Measurements from ENCODE around the gene NPR1. TPM values are rescaled to one million over a fixed set of nuclear protein-coding genes. Genes with fewer than 3 reads are reported as not detected.
A peak's percentile ranks its signal among the peaks of the same experiment; 100 is the strongest.
"Not testable (repeated sequence)": the region's sequence is repeated elsewhere in the genome, so short reads cannot be mapped to it uniquely, and the experiment has no call there.

Gene NPR1
- polyA plus RNA-seq, 1 donor = 61.2 TPM

- DNase-seq = no peak
These were observed 38.8 kb downstream of the NPR1 start for GRCh38 chr1:153717330-153717729.

- DNase-seq = no peak
These were observed 45.2 kb downstream of the NPR1 start for GRCh38 chr1:153723687-153724086.

- DNase-seq = not testable (repeated sequence)
These were observed 46.1 kb downstream of the NPR1 start for GRCh38 chr1:153724634-153725033.

GRCh38 chr1:153727463-153728304 lies 49.2 kb downstream of the NPR1 start, which contains the start of gene INTS3:
INTS3 (plus strand) TSS chr1:153728050; CDS start chr1:153728635, 585 bp downstream.
- peak; percentile 100 for DNase-seq

GRCh38 chr1:153728305-153729066 lies 50.0 kb downstream of the NPR1 start:
- DNase-seq = peak; percentile 35

GRCh38 chr1:153730468-153730988 lies 52.0 kb downstream of the NPR1 start:
- no peak for DNase-seq

- DNase-seq = no peak
These were observed 55.5 kb downstream of the NPR1 start for GRCh38 chr1:153733970-153734369.

GRCh38 chr1:153734396-153735089 lies 56.1 kb downstream of the NPR1 start:
- no peak for DNase-seq

GRCh38 chr1:153735090-153735420 lies 56.6 kb downstream of the NPR1 start:
- no peak for DNase-seq

- DNase-seq = peak; percentile 62
These were observed 63.5 kb downstream of the NPR1 start for GRCh38 chr1:153741986-153742385.

GRCh38 chr1:153742411-153743142 lies 64.1 kb downstream of the NPR1 start:
- peak; percentile 53 for DNase-seq

Other genes starting within 250 kb of the NPR1 start
- 0.43 TPM for gene S100A7, start 218.0 kb upstream of the NPR1 start, polyA plus RNA-seq (ENCODE audit: insufficient read length)
- 182 TPM for gene S100A6, start 142.7 kb upstream of the NPR1 start, polyA plus RNA-seq (ENCODE audit: insufficient read length)
- gene S100A5, start 137.8 kb upstream of the NPR1 start, polyA plus RNA-seq (ENCODE audit: insufficient read length) = 1.3 TPM
- gene S100A4, start 132.9 kb upstream of the NPR1 start, polyA plus RNA-seq (ENCODE audit: insufficient read length) = 29.0 TPM
- 0.25 TPM for gene S100A3, start 129.4 kb upstream of the NPR1 start, polyA plus RNA-seq (ENCODE audit: insufficient read length)
- gene S100A2, start 112.8 kb upstream of the NPR1 start, polyA plus RNA-seq (ENCODE audit: insufficient read length) = 3.9 TPM
- gene S100A16, start 65.6 kb upstream of the NPR1 start, polyA plus RNA-seq (ENCODE audit: insufficient read length) = 87.2 TPM
- gene S100A14, start 62.4 kb upstream of the NPR1 start, polyA plus RNA-seq (ENCODE audit: insufficient read length) = 16.8 TPM
- 120 TPM for gene S100A13, start 51.2 kb upstream of the NPR1 start, polyA plus RNA-seq (ENCODE audit: insufficient read length)
- gene S100A1, start 50.3 kb upstream of the NPR1 start, polyA plus RNA-seq (ENCODE audit: insufficient read length) = 18.5 TPM
- gene CHTOP, start 44.6 kb upstream of the NPR1 start, polyA plus RNA-seq (ENCODE audit: insufficient read length) = 149 TPM
- 52.0 TPM for gene SNAPIN, start 20.0 kb upstream of the NPR1 start, polyA plus RNA-seq (ENCODE audit: insufficient read length)
- 316 TPM for gene ILF2, start 7.7 kb upstream of the NPR1 start, polyA plus RNA-seq (ENCODE audit: insufficient read length)
- gene INTS3, start 49.4 kb downstream of the NPR1 start, polyA plus RNA-seq (ENCODE audit: insufficient read length) = 142 TPM
- 40.7 TPM for gene SLC27A3, start 96.7 kb downstream of the NPR1 start, polyA plus RNA-seq (ENCODE audit: insufficient read length)
- 34.8 TPM for gene GATAD2B, start 244.3 kb downstream of the NPR1 start, polyA plus RNA-seq (ENCODE audit: insufficient read length)

All from left kidney (tissue), 2 donors.